ENCODE results near the gene EVL.
A peak's percentile ranks its signal among the peaks of the same experiment; 100 is the strongest.
"Not testable (repeated sequence)": the region's sequence is repeated elsewhere in the genome, so short reads cannot be mapped to it uniquely, and the experiment has no call there.

EVL gene

DNA sequence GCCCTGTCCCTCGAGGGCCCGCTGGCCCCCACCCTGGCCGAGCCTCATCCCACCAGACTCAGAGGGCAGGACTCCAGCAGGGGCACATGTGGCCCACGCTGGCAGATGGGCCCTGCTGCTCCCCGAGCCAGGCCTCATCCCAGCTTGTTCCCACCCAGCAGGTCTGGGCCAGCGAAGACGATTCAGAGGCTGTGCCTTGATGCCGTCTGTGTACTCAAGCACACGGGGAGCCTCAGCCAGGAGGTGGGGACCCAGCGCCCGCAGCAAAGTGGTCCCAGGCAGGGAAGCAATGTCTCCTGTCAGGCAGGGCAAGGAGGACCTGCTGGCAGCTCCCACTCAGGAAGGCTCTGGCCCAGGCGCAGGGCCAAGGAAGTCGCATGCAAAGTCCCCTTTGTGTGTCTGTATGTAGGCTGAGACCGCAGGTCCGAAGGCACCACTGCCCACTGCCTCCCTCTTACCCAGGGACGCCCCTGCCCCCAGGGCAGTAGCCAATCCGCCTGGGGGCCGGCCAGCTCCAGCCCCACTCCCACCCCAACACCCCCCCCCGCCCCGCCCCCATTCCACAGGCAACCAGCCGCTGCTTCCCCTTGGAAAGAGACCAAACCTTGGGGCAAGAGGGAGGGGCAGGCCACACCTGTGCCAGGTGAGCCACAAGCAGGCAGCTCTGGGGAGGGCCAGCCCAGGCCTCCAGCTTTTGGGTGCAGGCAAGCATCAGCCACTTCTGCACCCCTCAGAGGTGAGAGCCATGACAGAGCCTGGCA lies 84.8 kb downstream of the EVL start:
- no peak for DNase-seq

DNA sequence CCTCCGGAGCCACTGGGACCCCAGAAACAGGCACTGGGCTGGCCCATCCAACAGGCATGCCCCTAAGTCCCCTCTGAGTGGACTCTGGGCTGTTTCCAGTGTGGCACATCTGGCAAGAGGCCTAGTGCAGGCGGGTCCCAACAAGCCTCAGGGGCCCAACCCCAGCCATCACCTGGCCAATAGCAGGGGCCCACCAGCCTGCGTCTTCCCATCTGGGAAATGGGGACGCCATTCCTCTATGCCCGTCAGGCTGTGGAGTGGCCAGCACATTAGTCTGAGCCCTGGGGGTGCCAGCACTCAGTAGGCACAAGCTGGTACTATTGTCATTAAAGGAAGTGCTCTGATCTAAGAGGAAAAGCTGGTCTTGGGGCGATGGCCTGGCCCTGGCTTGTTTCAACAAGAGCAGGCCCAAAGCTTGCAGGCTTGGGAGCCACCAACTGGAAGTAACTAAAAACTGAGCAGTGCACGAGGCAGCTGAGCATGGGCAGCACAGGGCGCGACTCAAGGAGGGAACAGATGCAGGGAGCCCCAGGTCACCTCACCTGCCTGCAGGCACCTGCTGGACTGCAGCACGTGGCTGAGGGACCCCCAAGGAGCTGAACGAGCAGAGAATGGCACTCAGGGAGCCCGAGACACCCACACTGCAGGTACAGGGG lies 85.8 kb downstream of the EVL start:
- no peak for DNase-seq

DNA sequence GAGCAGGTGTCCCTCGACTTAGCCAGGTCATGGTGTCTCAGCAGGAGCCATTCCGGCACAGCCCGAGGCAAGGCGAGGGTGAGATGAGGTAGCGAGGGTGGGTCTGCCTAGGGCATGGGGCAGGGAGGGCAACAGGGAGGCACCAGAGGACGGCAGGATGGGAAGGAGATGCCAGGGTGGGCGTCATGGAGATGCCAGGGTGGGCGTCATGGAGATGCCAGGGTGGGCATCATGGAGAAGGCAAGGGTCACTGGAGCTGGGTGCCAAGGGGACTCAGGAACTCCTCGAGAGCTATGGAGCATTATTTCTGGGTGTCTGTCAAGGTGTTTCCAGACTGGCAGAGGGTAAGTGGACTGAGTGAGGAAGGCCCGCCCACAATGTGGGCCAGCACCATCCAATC lies 86.9 kb downstream of the EVL start:
- DNase-seq: no peak

DNA sequence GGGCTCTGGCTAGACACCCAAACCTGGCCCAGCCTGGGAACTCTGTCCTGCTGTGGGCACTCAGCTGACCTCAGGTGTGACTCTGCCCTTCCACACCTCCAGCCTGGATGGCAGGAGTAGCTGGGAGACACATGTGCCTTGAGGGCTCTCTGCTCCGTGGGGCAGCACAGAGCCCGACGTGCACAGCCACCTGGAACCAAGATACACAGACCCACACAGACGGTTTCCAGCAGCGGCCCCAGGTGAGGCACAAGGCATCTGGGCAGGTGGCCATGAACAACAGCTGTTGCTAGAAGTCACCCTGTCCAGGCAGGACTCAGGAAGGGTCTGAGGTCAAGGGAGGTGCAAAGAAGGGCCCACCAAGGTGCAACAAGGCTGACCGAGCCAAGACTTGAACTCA lies 88.3 kb downstream of the EVL start:
- DNase-seq: no peak

DNA sequence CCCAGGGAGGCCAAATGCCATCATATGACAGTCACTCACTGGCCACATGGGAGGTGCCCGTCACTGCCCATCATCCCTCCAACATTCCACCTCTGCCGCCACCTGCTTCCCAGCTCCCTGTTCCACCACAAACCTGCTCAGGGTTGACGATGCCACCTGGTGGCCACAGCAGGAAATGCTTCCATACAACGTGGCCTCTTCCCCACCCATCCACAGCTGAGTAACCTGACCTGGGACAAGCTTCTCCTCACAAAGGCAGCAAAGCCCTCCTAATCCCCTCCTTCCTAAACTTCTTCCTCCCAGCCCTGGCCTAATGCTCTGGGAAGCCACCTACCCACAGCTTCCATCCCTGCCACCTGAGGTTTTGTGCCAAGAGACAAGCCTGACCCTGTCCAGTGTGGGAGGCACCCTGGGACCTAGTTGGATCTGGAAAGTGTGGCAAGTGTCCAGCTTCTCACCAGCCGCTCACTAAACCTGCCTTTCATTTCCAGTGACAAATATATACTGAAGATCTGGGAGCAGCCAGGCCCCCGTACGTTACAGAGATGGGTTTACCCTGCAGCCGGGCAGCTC lies 89.9 kb downstream of the EVL start:
- DNase-seq: no peak

DNA sequence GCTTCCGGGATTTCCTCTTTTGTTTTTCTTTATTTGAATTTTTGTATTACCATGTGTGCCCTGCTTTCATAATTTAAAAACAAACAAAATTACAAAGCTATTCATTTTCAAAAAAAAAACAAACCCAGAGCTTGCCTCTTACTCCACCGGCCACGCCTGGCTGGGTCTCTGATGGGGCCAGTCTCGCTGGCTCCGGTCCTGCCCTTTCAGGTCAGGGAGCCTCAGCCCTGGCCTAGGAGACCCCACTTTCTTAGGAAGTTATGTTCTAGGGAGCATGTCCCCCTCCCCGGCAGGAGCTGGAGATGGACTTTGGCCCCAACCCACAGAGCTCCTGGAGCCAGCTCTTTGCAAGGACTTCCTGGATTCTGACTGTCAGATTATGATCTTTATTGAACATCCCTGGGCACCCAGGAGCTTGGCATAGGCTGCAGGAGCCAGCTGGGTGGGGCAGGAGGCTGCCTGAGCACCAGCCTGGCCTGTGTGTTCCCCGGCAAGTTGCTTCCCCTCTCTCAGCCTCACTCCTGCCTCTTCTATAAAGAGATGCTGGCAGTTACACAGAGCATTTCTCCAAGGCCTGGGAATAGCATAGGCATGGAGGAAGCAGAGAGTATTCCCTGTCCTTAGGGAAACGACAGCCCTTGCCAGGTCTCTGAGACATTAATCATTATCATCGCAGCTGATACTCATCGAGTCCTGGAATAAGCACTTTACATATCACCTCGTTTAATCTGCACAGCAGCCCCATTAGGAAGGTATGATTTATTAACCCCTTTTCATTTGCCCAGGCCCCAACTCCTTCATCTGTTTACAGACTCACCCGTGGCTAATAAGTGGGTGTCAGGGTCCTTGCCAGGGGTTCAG lies 90.8 kb downstream of the EVL start:
- DNase-seq: no peak

DNA sequence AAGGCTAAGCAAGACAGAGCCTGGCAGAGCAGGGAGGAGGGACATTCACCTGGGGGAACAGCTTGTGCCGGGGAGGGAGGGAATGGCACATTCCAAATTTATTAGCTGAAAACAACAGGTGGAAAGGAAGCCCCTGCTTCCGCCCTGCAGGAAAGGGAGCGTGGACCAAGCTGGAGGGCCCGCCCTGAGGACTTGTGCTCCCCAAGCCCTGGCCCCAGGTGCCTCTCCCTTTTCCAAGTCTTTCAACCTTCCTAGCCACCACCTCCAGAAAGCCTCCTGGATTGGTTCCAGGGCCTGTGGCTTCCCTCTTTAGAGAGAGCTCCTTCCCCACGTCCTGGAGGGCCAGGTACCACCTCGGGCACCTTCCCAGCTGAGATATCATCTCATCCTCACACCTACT lies 91.6 kb downstream of the EVL start:
- DNase-seq: no peak

DNA sequence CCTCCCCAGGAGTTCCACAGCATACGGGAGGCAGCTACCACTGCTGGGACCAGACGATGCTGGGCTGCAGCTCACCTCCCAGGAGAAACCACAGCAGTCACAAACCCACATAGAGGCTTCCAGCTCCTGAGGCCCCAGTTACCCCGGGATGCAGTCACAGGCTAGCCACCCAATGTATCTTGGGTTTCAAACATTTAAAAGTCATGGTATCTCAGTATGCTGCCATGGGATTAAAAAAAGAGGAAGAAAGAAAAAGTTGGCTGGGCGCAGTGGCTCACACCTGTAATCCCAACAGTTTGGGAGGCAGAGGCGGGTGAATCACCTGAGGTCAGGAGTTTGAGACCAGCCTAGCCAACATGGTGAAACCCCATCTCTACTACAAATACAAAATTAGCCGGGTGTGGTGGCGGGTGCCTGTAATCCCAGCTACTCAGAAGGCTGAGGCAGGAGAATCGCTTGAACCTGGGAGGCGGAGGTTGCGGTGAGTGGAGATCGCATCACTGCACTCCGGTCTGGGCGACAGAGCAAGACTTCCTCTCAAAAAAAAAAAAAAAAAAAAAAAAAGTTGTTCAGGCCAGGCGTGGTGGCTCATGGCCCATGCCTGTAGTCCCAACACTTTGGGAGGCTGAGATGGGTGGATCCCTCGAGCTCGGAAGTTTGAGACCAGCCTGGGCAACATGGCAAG lies 92.5 kb downstream of the EVL start:
- not testable (repeated sequence) for DNase-seq

DNA sequence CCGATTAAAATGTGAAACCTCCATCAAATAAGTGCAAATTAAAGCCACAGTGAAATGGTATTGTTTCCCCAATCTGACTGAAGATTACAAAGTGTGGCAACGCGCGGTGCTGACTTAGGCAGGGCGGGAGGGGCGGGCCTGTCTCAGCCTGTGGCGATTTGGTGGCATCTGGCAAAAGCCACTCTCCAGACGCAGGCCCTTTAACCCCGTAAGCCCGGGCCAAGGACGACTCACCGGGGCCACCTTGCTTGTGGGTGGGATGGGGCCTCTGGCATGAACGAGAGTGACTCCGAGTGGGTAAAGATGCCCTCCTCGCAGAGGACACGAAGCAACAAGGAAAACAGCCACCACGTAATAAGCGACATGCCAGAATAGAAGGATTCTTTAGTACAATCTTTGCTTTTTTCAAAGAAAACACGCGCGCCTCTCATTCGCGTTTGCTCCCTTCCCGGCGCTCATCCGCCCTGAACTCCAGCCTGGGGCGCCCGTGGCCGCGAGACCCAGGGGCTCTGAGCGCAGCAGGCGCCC lies 93.4 kb downstream of the EVL start:
- DNase-seq: no peak

DNA sequence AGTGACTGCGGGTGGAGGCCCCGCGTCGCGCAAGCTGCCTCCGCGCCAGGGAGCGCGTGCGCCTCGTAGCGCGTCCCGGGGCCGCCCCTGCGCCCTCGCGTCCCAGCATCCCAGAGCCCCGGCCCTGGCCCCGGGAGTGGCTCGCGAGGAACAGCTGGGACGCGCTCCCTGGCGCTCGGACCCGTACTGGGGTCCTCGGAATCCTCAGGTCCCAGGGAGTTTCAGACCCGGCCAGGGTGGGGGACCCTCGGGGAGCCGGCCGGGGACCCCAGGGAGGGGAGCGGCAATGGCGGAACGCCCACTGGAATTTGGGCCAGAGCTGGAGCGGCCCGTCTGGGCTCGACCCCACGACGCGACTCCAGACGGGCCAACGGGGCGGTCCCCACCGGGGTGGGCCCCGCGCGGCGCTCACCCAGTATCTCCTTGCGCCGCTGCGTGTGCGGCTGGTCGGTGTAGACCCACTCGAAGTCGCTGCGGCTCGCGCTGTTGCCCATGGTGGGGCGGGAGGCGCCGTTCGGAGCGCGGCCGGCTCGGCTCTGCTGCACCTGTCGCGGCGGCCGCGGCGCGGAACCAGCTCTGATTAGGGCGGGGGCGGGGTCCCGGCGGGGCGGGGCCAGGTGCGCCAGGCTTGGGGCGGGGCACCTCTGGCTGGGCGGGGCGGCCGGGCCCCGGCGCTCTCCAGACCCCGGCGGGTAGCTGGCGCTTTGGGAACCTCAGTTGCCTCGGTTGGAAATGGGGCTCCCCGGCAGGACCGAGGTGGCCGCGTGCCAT lies 94.1 kb downstream of the EVL start, which contains the start of gene DEGS2:
DEGS2 (minus strand) TSS at position 552 of the 771 bp plus-strand sequence; CDS start at position 494, 58 bp downstream.
- peak; percentile 51 to 52 for DNase-seq

DNA sequence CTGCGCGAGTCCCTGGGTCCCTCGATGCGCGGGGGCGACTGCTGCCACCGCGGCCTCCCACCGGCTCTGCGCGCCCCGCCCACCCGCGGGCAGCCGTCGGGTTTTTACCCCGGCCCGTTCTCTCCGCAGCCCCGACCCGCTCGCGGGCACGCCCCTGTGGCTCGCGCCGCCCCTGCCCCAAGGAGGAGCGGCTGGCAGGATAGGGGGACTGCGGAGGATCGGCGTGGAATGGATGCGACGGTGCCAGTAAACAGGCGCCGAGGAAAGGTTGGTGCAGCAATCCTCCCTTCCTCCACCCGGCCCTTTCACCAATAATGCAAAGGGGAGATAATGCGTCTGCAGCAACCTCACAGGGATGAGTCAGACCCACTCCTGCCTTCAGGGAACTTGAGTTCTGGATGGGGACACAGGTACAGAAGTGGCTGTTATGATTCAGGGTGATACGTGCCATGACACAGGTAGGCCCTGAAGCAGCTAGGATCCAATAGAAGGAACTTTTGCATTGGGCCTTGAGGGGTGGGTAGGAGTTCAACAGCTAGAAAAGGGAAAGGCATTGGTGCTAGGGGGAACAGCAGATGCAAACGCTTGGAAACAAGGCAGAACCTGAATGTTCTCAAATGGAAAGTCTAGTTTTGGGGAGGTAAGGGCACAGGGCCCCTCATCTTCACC lies 94.8 kb downstream of the EVL start:
- no peak for DNase-seq

DNA sequence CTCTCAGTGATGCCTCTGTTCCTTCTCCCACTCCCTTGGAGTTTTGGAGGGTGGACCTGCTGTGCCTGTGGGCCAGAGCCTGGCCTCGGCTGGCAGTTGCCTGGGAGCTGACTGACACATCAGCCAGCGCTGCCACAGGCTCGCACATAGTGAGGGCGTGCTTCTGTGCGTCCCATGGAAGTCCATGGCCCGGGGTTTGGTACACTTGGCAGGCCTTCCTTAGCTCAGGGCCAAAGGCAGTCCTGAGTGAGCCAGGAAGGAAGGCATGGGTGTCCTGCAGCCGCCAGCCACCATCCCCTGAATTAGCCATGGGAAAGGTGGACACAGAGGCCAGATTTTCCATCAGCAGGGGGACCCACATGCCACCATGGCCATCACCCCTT lies 95.3 kb downstream of the EVL start:
- no peak for DNase-seq

DNA sequence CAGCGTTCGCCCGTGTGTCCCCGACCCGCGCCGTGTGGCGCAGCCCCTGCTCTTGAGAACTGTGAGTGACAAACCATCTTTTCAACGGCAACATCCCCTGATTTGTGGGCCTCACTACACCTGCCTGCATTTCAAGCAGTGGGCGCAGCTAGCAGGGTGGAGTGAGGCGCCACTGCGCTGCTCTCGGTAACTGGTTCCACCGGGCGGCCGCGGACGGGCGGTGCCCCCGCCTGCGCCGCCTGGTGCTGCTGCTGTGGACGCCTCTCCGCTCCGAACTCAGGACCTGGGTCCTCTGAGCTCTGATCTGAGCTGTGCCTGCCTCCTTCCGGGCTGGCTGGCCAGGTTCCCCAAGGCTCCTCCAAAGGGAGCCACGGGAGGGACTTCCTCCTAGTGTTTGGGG lies 100.2 kb downstream of the EVL start:
- DNase-seq: no peak

DNA sequence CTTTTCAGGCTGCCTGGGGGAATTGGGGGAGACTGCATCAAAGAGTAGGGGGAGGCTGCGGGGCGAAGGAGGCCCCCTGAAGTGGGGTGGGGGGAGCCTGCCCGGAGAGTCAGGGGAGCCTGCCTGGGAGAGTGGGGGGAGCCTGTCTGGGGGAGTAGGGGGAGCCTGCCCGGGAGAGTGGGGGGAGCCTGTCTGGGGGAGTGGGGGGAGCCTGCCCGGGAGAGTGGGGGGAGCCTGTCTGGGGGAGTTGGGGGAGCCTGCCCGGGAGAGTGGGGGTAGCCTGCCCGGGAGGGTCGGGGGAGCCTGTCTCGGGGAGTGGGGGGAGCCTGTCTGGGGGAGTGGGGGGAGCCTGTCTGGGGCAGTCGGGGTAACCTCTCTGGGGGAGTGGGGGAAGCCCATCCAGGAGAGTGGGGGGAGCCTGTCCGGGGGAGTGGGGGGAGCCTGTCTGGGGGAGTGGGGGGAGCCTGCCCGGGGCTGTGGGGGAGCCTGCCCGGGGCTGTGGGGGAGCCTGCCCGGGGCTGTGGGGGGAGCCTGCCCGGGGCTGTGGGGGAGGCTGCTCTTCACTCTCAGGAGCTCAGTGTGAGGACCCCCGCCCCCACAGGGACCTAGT lies 100.7 kb downstream of the EVL start:
- no peak for DNase-seq

DNA sequence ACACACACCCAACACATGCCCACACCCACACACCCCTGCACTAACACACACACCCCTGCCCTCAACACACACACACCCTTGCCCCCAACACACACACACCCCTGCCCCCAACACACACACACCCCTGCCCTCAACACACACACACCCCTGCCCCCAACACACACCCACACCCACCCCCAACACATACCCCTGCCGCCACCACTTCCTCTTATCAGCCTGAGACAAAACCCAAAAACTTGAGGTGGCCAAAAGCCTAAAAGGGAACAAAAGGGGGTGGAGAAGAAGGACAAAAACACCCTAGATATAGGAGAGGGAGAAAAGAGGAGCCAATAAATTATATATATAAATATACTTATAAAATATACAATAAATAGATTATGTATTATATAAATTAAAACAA lies 103.3 kb downstream of the EVL start:
- no peak for DNase-seq

DNA sequence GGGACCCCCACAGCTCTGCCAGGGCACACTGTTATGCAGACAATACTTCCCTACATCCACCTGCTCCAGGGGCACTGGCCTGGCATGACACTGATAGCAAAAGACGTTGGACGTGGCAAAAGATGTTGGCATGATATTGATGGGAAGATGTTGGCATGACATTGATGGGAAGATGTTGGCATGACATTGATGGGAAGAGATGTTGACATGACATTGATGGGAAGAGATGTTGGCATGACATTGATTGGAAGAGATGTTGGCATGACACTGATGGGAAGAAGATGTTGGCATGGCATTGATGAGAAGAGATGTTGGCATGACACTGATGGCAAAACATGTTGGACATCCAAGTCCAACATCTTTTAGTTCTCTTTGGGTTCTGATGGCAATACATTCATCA lies 105.7 kb downstream of the EVL start:
- no peak for DNase-seq

DNA sequence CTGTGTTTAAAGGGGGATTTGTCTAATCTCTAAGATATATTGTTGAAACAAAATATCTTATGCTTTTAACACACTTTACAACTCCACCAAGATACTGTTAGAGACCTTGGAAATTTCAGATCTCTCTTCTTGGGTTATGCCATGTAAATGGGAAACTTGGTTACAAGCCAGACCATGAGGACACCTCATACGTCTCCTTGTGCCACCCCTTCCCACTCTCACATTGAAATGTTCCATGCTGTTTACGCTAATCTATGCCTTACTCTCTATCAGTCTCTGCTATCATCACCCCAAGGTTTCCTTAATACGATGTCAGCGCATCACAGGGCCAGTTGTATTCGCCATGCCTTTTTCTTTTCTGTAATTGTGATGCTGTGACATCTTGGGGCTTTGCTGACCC lies 107.6 kb downstream of the EVL start:
- no peak for DNase-seq

DNA sequence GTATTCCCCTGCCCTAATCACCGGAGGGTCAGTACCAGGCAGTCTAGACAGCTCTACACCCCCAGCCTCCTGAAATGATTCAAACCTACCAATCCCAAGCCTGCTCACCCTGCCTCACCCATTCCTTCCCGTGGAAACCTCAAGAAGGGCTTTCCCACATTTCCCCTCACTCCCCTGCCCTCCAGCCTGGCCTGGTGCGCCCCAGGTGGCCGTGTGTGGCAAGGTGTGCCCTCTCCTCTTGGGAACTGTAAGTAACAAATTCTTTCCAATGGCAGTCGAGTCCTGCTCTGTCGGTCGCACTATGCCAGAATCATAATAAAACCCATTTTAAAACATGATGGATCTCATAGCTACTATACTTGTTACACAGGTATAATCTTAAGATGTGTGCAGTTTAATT lies 108.1 kb downstream of the EVL start:
- DNase-seq: no peak

DNA sequence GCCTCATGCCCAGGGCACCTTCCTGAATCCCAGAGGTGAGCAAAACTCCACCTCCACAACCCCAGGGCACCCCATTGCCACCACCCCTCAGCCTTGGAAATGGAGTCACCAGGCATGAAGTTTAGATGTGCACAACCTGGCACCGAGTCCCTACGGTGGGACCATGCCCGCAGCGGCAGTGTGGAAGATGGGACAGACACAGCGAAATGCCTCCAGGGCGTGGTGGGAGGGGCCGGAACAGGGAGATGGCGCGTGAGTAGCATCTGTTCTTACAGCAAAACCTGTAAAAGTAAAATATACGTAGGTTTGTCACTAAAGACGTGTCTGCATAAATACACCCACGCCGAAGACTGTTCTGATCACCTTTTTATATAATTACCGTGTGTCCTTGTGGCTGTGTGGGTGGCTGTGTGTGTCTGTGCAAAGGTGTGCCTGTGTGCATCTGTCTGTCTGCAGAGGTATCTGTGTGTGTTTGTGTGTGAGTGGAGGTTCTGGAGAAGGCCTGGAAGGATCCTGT lies 111.6 kb downstream of the EVL start:
- no peak for DNase-seq

DNA sequence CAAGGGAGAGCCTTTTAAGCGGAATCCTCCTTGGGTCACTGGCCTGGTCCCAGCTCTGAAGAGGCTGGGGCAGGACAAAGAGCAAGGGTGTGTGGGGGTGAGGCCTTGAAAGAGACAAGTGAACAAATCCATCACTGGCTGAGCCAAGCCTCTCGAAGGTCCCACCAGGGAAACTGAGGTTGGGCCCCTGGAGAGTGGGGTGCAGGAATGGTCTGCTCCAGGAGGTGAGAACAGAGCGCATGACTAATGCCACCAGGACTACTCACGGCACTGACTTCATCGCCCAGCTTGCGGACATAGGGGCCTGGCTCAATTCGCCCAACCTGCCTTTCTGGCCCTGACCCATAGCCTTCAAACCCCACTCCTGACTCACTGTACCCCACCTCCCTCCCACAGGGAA lies 113.5 kb downstream of the EVL start:
- DNase-seq: no peak
